ENCODE results near the gene LY6G6D. TPM values are rescaled to one million over a fixed set of nuclear protein-coding genes. Genes with fewer than 3 reads are reported as not detected.

The LY6G6D gene
- total RNA-seq, 1 donor from 2014 or later: not detected

GRCh38 chr6:31767096-31767645 is 52.0 kb downstream of the LY6G6D start:
- peaks cover 16% of the 10 kb centered on the region for H3K36me3 Mint-ChIP-seq (ENCODE audit: low read depth, unreplicated experiment)
- no peak for DNase-seq (ENCODE audit: low spot score)
- H3K4me3 Mint-ChIP-seq (ENCODE audit: unreplicated experiment): no peak overlapping the region
- peaks cover 8% of the 10 kb centered on the region for H3K27me3 Mint-ChIP-seq (ENCODE audit: unreplicated experiment)
- no peaks in the 10 kb centered on the region for H3K9me3 Mint-ChIP-seq (ENCODE audit: unreplicated experiment)
- H3K4me1 Mint-ChIP-seq (ENCODE audit: unreplicated experiment): peaks cover 28% of the 10 kb centered on the region
- no peak for TF ChIP-seq CTCF (IDR thresholded peaks at IDR 0.05; ENCODE audit: unreplicated experiment)
- peak overlapping the region; percentile 44 for H3K27ac Mint-ChIP-seq (ENCODE audit: unreplicated experiment)

Small RNAs within 50 kb of the gene (microRNA-seq; reads per million reads assigned to microRNA genes)
- 4.3 reads per million, percentile 46 among the genes with 10 or more reads in this experiment for gene MIR4646 (ENCODE audit: unreplicated experiment)

Other genes starting within 250 kb of the LY6G6D start
- gene MICB, start 217.2 kb upstream of the LY6G6D start, total RNA-seq (ENCODE audit: unreplicated experiment): 3.6 TPM
- gene MCCD1, start 186.4 kb upstream of the LY6G6D start, total RNA-seq (ENCODE audit: unreplicated experiment): not detected
- 336 TPM for gene DDX39B, start 173.3 kb upstream of the LY6G6D start, total RNA-seq (ENCODE audit: unreplicated experiment)
- 1.8 TPM for gene ATP6V1G2, start 168.7 kb upstream of the LY6G6D start, total RNA-seq (ENCODE audit: unreplicated experiment)
- 13.4 TPM for gene NFKBIL1, start 167.7 kb upstream of the LY6G6D start, total RNA-seq (ENCODE audit: unreplicated experiment)
- gene LTA, start 143.1 kb upstream of the LY6G6D start, total RNA-seq (ENCODE audit: unreplicated experiment): not detected
- gene TNF, start 139.8 kb upstream of the LY6G6D start, total RNA-seq (ENCODE audit: unreplicated experiment): not detected
- not detected for gene LTB, start 132.9 kb upstream of the LY6G6D start, total RNA-seq (ENCODE audit: unreplicated experiment)
- 1.7 TPM for gene LST1, start 129.1 kb upstream of the LY6G6D start, total RNA-seq (ENCODE audit: unreplicated experiment)
- gene NCR3, start 122.3 kb upstream of the LY6G6D start, total RNA-seq (ENCODE audit: unreplicated experiment): not detected
- 22.8 TPM for gene AIF1, start 100.1 kb upstream of the LY6G6D start, total RNA-seq (ENCODE audit: unreplicated experiment)
- gene PRRC2A, start 94.6 kb upstream of the LY6G6D start, total RNA-seq (ENCODE audit: unreplicated experiment): 149 TPM
- gene BAG6, start 62.7 kb upstream of the LY6G6D start, total RNA-seq (ENCODE audit: unreplicated experiment): 312 TPM
- gene APOM, start 59.5 kb upstream of the LY6G6D start, total RNA-seq (ENCODE audit: unreplicated experiment): 0.92 TPM
- 13.1 TPM for gene C6orf47, start 54.6 kb upstream of the LY6G6D start, total RNA-seq (ENCODE audit: unreplicated experiment)
- gene GPANK1, start 50.4 kb upstream of the LY6G6D start, total RNA-seq (ENCODE audit: unreplicated experiment): 8.9 TPM
- gene CSNK2B, start 49.3 kb upstream of the LY6G6D start, total RNA-seq (ENCODE audit: unreplicated experiment): 164 TPM
- gene LY6G5B, start 45.4 kb upstream of the LY6G6D start, total RNA-seq (ENCODE audit: unreplicated experiment): 16.3 TPM
- gene LY6G5C, start 34.3 kb upstream of the LY6G6D start, total RNA-seq (ENCODE audit: unreplicated experiment): 22.0 TPM
- gene ABHD16A, start 12.0 kb upstream of the LY6G6D start, total RNA-seq (ENCODE audit: unreplicated experiment): 54.7 TPM
- not detected for gene LY6G6F, start 8.5 kb upstream of the LY6G6D start, total RNA-seq (ENCODE audit: unreplicated experiment)
- 0.28 TPM for gene LY6G6C, start 6.4 kb downstream of the LY6G6D start, total RNA-seq (ENCODE audit: unreplicated experiment)
- gene MPIG6B, start 8.0 kb downstream of the LY6G6D start, total RNA-seq (ENCODE audit: unreplicated experiment): not detected
- gene DDAH2, start 14.0 kb downstream of the LY6G6D start, total RNA-seq (ENCODE audit: unreplicated experiment): 145 TPM
- 420 TPM for gene CLIC1, start 21.2 kb downstream of the LY6G6D start, total RNA-seq (ENCODE audit: unreplicated experiment)
- gene MSH5, start 24.7 kb downstream of the LY6G6D start, total RNA-seq (ENCODE audit: unreplicated experiment): 16.1 TPM
- gene SAPCD1, start 47.3 kb downstream of the LY6G6D start, total RNA-seq (ENCODE audit: unreplicated experiment): 2.4 TPM
- gene VWA7, start 62.0 kb downstream of the LY6G6D start, total RNA-seq (ENCODE audit: unreplicated experiment): 0.74 TPM
- gene VARS1, start 80.4 kb downstream of the LY6G6D start, total RNA-seq (ENCODE audit: unreplicated experiment): 53.0 TPM
- gene LSM2, start 91.6 kb downstream of the LY6G6D start, total RNA-seq (ENCODE audit: unreplicated experiment): 57.1 TPM
- 0.82 TPM for gene HSPA1L, start 99.9 kb downstream of the LY6G6D start, total RNA-seq (ENCODE audit: unreplicated experiment)
- 27.2 TPM for gene HSPA1A, start 100.2 kb downstream of the LY6G6D start, total RNA-seq (ENCODE audit: unreplicated experiment)
- gene HSPA1B, start 112.4 kb downstream of the LY6G6D start, total RNA-seq (ENCODE audit: unreplicated experiment): 19.8 TPM
- 31.9 TPM for gene NEU1, start 147.5 kb downstream of the LY6G6D start, total RNA-seq (ENCODE audit: unreplicated experiment)
- gene SLC44A4, start 163.6 kb downstream of the LY6G6D start, total RNA-seq (ENCODE audit: unreplicated experiment): 1.6 TPM
- 53.4 TPM for gene EHMT2, start 182.3 kb downstream of the LY6G6D start, total RNA-seq (ENCODE audit: unreplicated experiment)
- gene ZBTB12, start 186.7 kb downstream of the LY6G6D start, total RNA-seq (ENCODE audit: unreplicated experiment): 9.0 TPM
- gene C2, start 212.4 kb downstream of the LY6G6D start, total RNA-seq (ENCODE audit: unreplicated experiment): 0.82 TPM
- not detected for gene CFB, start 230.7 kb downstream of the LY6G6D start, total RNA-seq (ENCODE audit: unreplicated experiment)
- 47.8 TPM for gene NELFE, start 243.6 kb downstream of the LY6G6D start, total RNA-seq (ENCODE audit: unreplicated experiment)
- gene SKIC2, start 243.8 kb downstream of the LY6G6D start, total RNA-seq (ENCODE audit: unreplicated experiment): 63.4 TPM